Activated CD8-positive, alpha-beta memory T cell treated with anti-CD3 and anti-CD28 coated beads, Interleukin-2, amount 10 ng/mL, durations not matched to agents 7 days and 5 days (primary cell): ENCODE results near the gene SURF2. TPM values are rescaled to one million over a fixed set of nuclear protein-coding genes. Genes with fewer than 3 reads are reported as not detected.
A peak's percentile ranks its signal among the peaks of the same experiment; 100 is the strongest.

Source experiments
- ATAC-seq: fragments of 150-1000 bp; cut with Tn5 transposase; one replicate; pipeline ENCODE4 v1.10.0; 2021; ENCODE audit warnings: moderate library complexity
- CTCF ChIA-PET: fragments of 350-600 bp; sonication (Branson Sonifier 250); formaldehyde crosslinking; loops from one replicate; lab custom pipeline; 2021; ENCODE audit warnings: antibody characterized with exemption; lab: Charles Lee
- DNase-seq: peaks from one replicate; pipeline ENCODE4 v3.0.0-alpha.2; 2020
- H3K27ac Mint-ChIP-seq: one replicate; pipeline ENCODE4 v1.8.0; 2021; ENCODE audit warnings: mild to moderate bottlenecking, mixed read lengths
- H3K27me3 Mint-ChIP-seq: one replicate; pipeline ENCODE4 v1.8.0; 2021; ENCODE audit warnings: mixed read lengths
- H3K36me3 Mint-ChIP-seq: one replicate; pipeline ENCODE4 v1.8.0; 2021; ENCODE audit warnings: mild to moderate bottlenecking, mixed read lengths
- H3K4me1 Mint-ChIP-seq: one replicate; pipeline ENCODE4 v1.8.0; 2021; ENCODE audit warnings: mixed read lengths
- H3K4me3 Mint-ChIP-seq: one replicate; pipeline ENCODE4 v1.8.0; 2021; ENCODE audit warnings: mild to moderate bottlenecking, moderate library complexity, mixed read lengths
- H3K9me3 Mint-ChIP-seq: one replicate; pipeline ENCODE4 v1.8.0; 2022; ENCODE audit warnings: low read depth, mixed read lengths
- total RNA-seq, 2 experiments: library from RNA; stranded (reverse); gene quantifications; one replicate each; pipeline ENCODE4 v1.2.3, GENCODE V29; 2021

SURF2 gene
- total RNA-seq, 2 experiments from 2014 or later: 14.9 to 23.2 TPM

DNA sequence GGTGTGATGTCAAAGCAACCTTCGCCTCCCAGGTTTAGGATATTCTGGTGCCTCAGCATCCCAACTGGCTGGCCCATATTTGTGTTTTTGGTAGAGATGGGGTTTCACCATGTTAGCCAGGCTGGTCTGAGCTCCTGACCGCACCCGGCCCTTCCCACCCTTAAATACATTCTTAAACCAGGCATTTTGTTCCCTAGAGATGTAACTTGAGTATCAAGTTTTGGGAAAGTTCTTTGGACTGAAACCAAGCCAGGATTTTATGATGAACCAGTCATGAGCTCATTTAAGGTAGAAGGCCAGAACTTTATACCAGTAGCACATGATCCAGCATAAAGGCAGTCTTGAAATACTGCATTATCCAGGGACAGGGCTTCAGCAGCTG is 4.8 kb upstream of the SURF2 start:
- Mint-ChIP-seq H3K27ac (peak overlapping the region; percentile 32), H3K36me3 (peaks cover 49% of the 10 kb centered on the region), H3K9me3 (no peaks in the 10 kb centered on the region), H3K4me3 (no peak overlapping the region), H3K27me3 (no peaks in the 10 kb centered on the region), H3K4me1 (peaks cover 55% of the 10 kb centered on the region)
- no peak for ATAC-seq
- CTCF ChIA-PET: interaction anchor here (0.9 to 2.0 kb wide), 4 partner anchors 9 to 132 kb away, joined by 3 to 12 read pairs (median 4); no protein-coding TSS in a partner anchor
- no peak for DNase-seq

GRCh38 chr9:133351908-133352634 is 4.3 kb upstream of the SURF2 start:
- H3K4me3 Mint-ChIP-seq: no peak overlapping the region
- ATAC-seq (no peak), DNase-seq (peak; percentile 73)
- no peaks in the 10 kb centered on the region for H3K27me3 Mint-ChIP-seq
- H3K4me1 Mint-ChIP-seq: peaks cover 51% of the 10 kb centered on the region
- CTCF ChIA-PET: interaction anchor here (0.7 to 2.0 kb wide), 5 partner anchors 10 to 132 kb away, joined by 3 to 12 read pairs (median 4); no protein-coding TSS in a partner anchor
- peaks cover 49% of the 10 kb centered on the region for H3K36me3 Mint-ChIP-seq
- H3K27ac Mint-ChIP-seq: peak overlapping the region; percentile 32
- no peaks in the 10 kb centered on the region for H3K9me3 Mint-ChIP-seq

DNA sequence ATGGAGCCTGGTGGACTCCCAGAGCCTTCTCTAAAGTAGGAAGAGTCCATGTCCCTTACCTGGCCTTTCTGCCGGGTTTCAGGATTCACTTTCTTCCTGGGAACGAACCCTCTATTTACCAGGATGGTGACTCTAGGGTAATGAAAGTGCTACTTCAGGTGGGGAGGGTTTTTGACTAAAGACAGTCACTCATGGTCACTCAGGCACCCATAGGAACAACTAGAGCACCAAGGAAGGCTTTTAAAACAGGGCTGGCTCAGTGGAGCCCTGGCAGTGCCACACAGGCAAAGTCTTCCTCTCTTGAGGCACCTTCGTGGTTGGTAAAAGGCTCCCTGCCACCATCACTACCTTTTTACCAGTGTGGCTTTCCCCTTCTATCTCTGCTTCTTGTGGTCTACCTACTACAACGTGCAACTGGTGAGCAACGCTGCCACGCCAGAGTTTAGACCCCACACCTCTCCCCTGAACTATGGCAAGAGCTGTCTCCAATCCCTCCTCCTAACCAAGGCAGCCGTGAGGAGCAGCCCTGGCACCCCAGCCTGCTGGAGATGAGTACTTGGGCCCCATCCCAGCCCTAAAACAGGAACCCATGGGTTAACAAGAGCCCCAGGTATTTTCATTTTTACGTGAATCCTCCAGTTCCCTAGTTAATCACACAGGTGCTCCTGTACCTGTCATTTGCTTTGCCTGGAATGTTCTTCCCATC is 3.6 kb upstream of the SURF2 start:
- no peak for ATAC-seq
- Mint-ChIP-seq H3K36me3 (peaks cover 49% of the 10 kb centered on the region), H3K27ac (peak overlapping the region; percentile 70), H3K9me3 (no peaks in the 10 kb centered on the region), H3K4me3 (no peak overlapping the region), H3K4me1 (peaks cover 57% of the 10 kb centered on the region), H3K27me3 (no peaks in the 10 kb centered on the region)
- CTCF ChIA-PET: interaction anchor here (0.7 to 1.9 kb wide), 2 partner anchors 10 to 18 kb away, joined by 3 to 12 read pairs; no protein-coding TSS in a partner anchor
- no peak for DNase-seq

- no peaks in the 10 kb centered on the region for H3K27me3 Mint-ChIP-seq
- no peaks in the 10 kb centered on the region for H3K9me3 Mint-ChIP-seq
- H3K36me3 Mint-ChIP-seq: peaks cover 44% of the 10 kb centered on the region
- H3K4me1 Mint-ChIP-seq: peaks cover 64% of the 10 kb centered on the region
- DNase-seq (no peak), ATAC-seq (no peak)
- peak overlapping the region; percentile 38 for H3K27ac Mint-ChIP-seq
- CTCF ChIA-PET: interaction anchor here (8.2 kb wide), 1 partner anchor 19 kb away, joined by 100 read pairs; no protein-coding TSS in a partner anchor
- no peak overlapping the region for H3K4me3 Mint-ChIP-seq
These were observed 2.8 kb upstream of the SURF2 start for GRCh38 chr9:133353548-133353947.

DNA sequence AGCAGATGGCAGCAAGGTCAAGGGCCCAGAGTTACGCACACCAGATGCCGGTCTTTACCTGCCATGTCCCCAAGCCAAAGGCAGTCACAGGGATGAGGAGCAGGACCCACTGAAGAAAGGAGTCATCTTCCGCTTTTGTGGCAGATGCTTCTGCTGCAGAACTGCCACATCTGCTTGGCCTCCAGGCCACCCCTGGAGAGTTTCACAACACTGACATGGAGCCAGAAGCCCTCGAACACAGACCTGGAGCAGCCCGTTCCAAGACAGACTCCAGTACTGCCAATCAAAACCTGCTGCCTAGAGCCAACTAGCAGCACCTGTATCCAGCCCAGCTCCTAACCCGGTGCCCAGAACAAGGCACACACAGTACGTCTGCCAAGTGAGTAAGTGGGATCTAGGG is 1.6 kb upstream of the SURF2 start:
- CTCF ChIA-PET: interaction anchor here (1.0 to 8.2 kb wide), 5 partner anchors 13 to 50 kb away, joined by 3 to 100 read pairs (median 14); partner anchors contain the start of gene STKLD1

GRCh38 chr9:133355881-133356357 is 431 bp upstream of the SURF2 start:
- ATAC-seq (peak; percentile 46), DNase-seq (no peak)
- Mint-ChIP-seq H3K9me3 (no peaks in the 10 kb centered on the region), H3K27ac (peak overlapping the region; percentile 88), H3K4me3 (peak overlapping the region; percentile 90), H3K4me1 (peaks cover 55% of the 10 kb centered on the region), H3K27me3 (no peaks in the 10 kb centered on the region), H3K36me3 (peaks cover 25% of the 10 kb centered on the region)
- CTCF ChIA-PET: interaction anchor here (0.9 to 8.2 kb wide), 14 partner anchors 8 to 212 kb away, joined by 3 to 100 read pairs (median 8); partner anchors contain the start of genes MED22, REXO4, RPL7A and STKLD1

More for the DNA sequence above, 1.6 kb upstream of the SURF2 start:
- Mint-ChIP-seq H3K36me3 (peaks cover 33% of the 10 kb centered on the region), H3K4me1 (peaks cover 60% of the 10 kb centered on the region), H3K9me3 (no peaks in the 10 kb centered on the region), H3K27ac (peak overlapping the region; percentile 88), H3K27me3 (no peaks in the 10 kb centered on the region), H3K4me3 (peak overlapping the region; percentile 90)
- no peak for ATAC-seq
- no peak for DNase-seq

- Mint-ChIP-seq H3K27ac (peak overlapping the region; percentile 3), H3K4me1 (peaks cover 60% of the 10 kb centered on the region), H3K36me3 (peaks cover 19% of the 10 kb centered on the region), H3K4me3 (peak overlapping the region; percentile 72), H3K27me3 (no peaks in the 10 kb centered on the region), H3K9me3 (no peaks in the 10 kb centered on the region)
- no peak for DNase-seq
- no peak for ATAC-seq
- CTCF ChIA-PET: interaction anchor here (2.3 to 8.2 kb wide), 5 partner anchors 10 to 128 kb away, joined by 7 to 100 read pairs (median 14); no protein-coding TSS in a partner anchor
These were observed 1.3 kb downstream of the SURF2 start for GRCh38 chr9:133357656-133358055.

- Mint-ChIP-seq H3K9me3 (no peaks in the 10 kb centered on the region), H3K4me1 (peaks cover 57% of the 10 kb centered on the region), H3K27ac (peak overlapping the region; percentile 48), H3K36me3 (peaks cover 30% of the 10 kb centered on the region), H3K4me3 (no peak overlapping the region), H3K27me3 (no peaks in the 10 kb centered on the region)
- ATAC-seq (no peak), DNase-seq (no peak)
- CTCF ChIA-PET: interaction anchor here (0.8 to 8.2 kb wide), 7 partner anchors 8 to 128 kb away, joined by 3 to 100 read pairs (median 5); partner anchors contain the start of gene STKLD1
These were observed 3.2 kb downstream of the SURF2 start for GRCh38 chr9:133359399-133360175.

- no peak for DNase-seq
- no peak for ATAC-seq
- CTCF ChIA-PET: interaction anchor here (1.3 to 8.2 kb wide), 4 partner anchors 11 to 127 kb away, joined by 3 to 100 read pairs (median 4); no protein-coding TSS in a partner anchor
- H3K27ac Mint-ChIP-seq: peak overlapping the region; percentile 65
- H3K4me1 Mint-ChIP-seq: peaks cover 57% of the 10 kb centered on the region
- no peaks in the 10 kb centered on the region for H3K27me3 Mint-ChIP-seq
- no peak overlapping the region for H3K4me3 Mint-ChIP-seq
- H3K36me3 Mint-ChIP-seq: peaks cover 37% of the 10 kb centered on the region
- H3K9me3 Mint-ChIP-seq: no peaks in the 10 kb centered on the region
These were observed 4.3 kb downstream of the SURF2 start for GRCh38 chr9:133360400-133361393.

GRCh38 chr9:133361507-133362092 is 5.2 kb downstream of the SURF2 start:
- Mint-ChIP-seq H3K4me3 (no peak overlapping the region), H3K9me3 (no peaks in the 10 kb centered on the region), H3K27me3 (no peaks in the 10 kb centered on the region), H3K4me1 (peaks cover 65% of the 10 kb centered on the region), H3K36me3 (peaks cover 45% of the 10 kb centered on the region), H3K27ac (peak overlapping the region; percentile 65)
- CTCF ChIA-PET: interaction anchor here (8.2 kb wide), 1 partner anchor 11 kb away, joined by 100 read pairs; no protein-coding TSS in a partner anchor
- no peak for DNase-seq
- ATAC-seq: no peak

GRCh38 chr9:133362359-133363044 is 6.2 kb downstream of the SURF2 start:
- CTCF ChIA-PET: interaction anchor here (0.8 to 1.2 kb wide), 2 partner anchors 8 to 10 kb away, joined by 3 to 5 read pairs; no protein-coding TSS in a partner anchor
- Mint-ChIP-seq H3K9me3 (no peaks in the 10 kb centered on the region), H3K4me1 (peaks cover 66% of the 10 kb centered on the region), H3K4me3 (no peak overlapping the region), H3K36me3 (peaks cover 50% of the 10 kb centered on the region), H3K27me3 (no peaks in the 10 kb centered on the region), H3K27ac (peak overlapping the region; percentile 51)
- no peak for DNase-seq
- no peak for ATAC-seq
